H9 (cell line): ENCODE results near the gene NR0B2. TPM values are rescaled to one million over a fixed set of nuclear protein-coding genes. Genes with fewer than 3 reads are reported as not detected.

Experiments used
- DNase-seq: peaks from one replicate; pipeline ENCODE4 v3.0.0-alpha.2; 2017
- H2AFZ ChIP-seq: one replicate; pipeline ENCODE4 v1.6.1; 2013; ENCODE audit warnings: mild to moderate bottlenecking, low read length, control low read depth, moderate library complexity
- H2AK5ac ChIP-seq: 2 replicates; pipeline ENCODE4 v1.6.1; 2013; ENCODE audit warnings: low read length, control low read depth, mixed read lengths; ENCODE audit not compliant: insufficient read length
- H2BK120ac ChIP-seq: one replicate; pipeline ENCODE4 v1.6.1; 2013; ENCODE audit warnings: low read depth, mild to moderate bottlenecking, low read length, control low read depth, inconsistent platforms; ENCODE audit not compliant: poor library complexity, severe bottlenecking
- H2BK12ac ChIP-seq: 2 replicates; pipeline ENCODE4 v1.6.1; 2013; ENCODE audit warnings: low read length, control low read depth, mixed read lengths, low read depth; ENCODE audit not compliant: insufficient read length
- H2BK15ac ChIP-seq: 2 replicates; pipeline ENCODE4 v1.6.1; 2013; ENCODE audit warnings: low read depth, low read length, control low read depth
- H2BK20ac ChIP-seq: one replicate; pipeline ENCODE4 v1.6.1; 2013; ENCODE audit warnings: low read depth, mild to moderate bottlenecking, low read length, control low read depth, inconsistent platforms; ENCODE audit not compliant: poor library complexity, severe bottlenecking
- H2BK5ac ChIP-seq: 2 replicates; pipeline ENCODE4 v1.6.1; 2013; ENCODE audit warnings: low read length, control low read depth, mixed read lengths; ENCODE audit not compliant: insufficient read length
- H3K14ac ChIP-seq: 2 replicates; pipeline ENCODE4 v1.6.1; 2013; ENCODE audit warnings: low read length, control low read depth; ENCODE audit not compliant: insufficient read depth
- H3K18ac ChIP-seq: 2 replicates; pipeline ENCODE4 v1.6.1; 2013; ENCODE audit warnings: low read depth, mild to moderate bottlenecking, mixed read lengths, low read length, control low read depth; ENCODE audit not compliant: insufficient read length
- H3K23ac ChIP-seq: 2 replicates; pipeline ENCODE4 v1.6.1; 2013; ENCODE audit warnings: low read length, control low read depth, mixed read lengths, low read depth; ENCODE audit not compliant: insufficient read length
- H3K23me2 ChIP-seq: 2 replicates; pipeline ENCODE4 v1.6.1; 2013; ENCODE audit warnings: low read depth, mild to moderate bottlenecking, mixed read lengths, low read length, control low read depth; ENCODE audit not compliant: insufficient read length, poor library complexity, severe bottlenecking
- H3K27ac ChIP-seq: 2 replicates; pipeline ENCODE4 v1.5.1; 2013; ENCODE audit warnings: low read length, control low read depth, mixed read lengths, low read depth; ENCODE audit not compliant: insufficient read length
- H3K27me3 ChIP-seq: 2 replicates; pipeline ENCODE4 v1.6.1; 2013; ENCODE audit warnings: low read length, control low read depth, inconsistent platforms; ENCODE audit not compliant: insufficient read depth
- H3K4ac ChIP-seq: 2 replicates; pipeline ENCODE4 v1.6.1; 2013; ENCODE audit warnings: low read depth, mild to moderate bottlenecking, control low read depth, inconsistent platforms, low read length, moderate library complexity
- H3K4me1 ChIP-seq: 2 replicates; pipeline ENCODE4 v1.6.1; 2013; ENCODE audit warnings: low read length, control low read depth, inconsistent platforms; ENCODE audit not compliant: insufficient read depth
- H3K4me2 ChIP-seq: 2 replicates; pipeline ENCODE4 v1.6.1; 2013; ENCODE audit warnings: low read length, control low read depth, mixed read lengths; ENCODE audit not compliant: insufficient read length, insufficient read depth
- H3K56ac ChIP-seq: 2 replicates; pipeline ENCODE4 v1.6.1; 2013; ENCODE audit warnings: low read depth, mild to moderate bottlenecking, mixed read lengths, low read length, control low read depth; ENCODE audit not compliant: insufficient read length
- H3K79me1 ChIP-seq: 2 replicates; pipeline ENCODE4 v1.6.1; 2013; ENCODE audit warnings: low read depth, mild to moderate bottlenecking, moderate library complexity, low read length, control low read depth, inconsistent platforms; ENCODE audit not compliant: insufficient read depth, poor library complexity, severe bottlenecking
- H3K79me2 ChIP-seq: 2 replicates; pipeline ENCODE4 v1.6.1; 2013; ENCODE audit warnings: low read length, control low read depth, inconsistent platforms; ENCODE audit not compliant: insufficient read depth
- H3K9ac ChIP-seq: 2 replicates; pipeline ENCODE4 v1.6.1; 2013; ENCODE audit warnings: low read length, control low read depth, mixed read lengths; ENCODE audit not compliant: insufficient read length; ENCODE audit errors: extremely low read depth
- H3K9me3 ChIP-seq: one replicate; pipeline ENCODE4 v1.6.1; 2013; ENCODE audit warnings: low read depth, low read length, inconsistent platforms; ENCODE audit not compliant: control insufficient read depth
- H3T11ph ChIP-seq: one replicate; pipeline ENCODE4 v1.6.1; 2013; ENCODE audit warnings: mild to moderate bottlenecking, low read length, control low read depth, inconsistent platforms
- H4K20me1 ChIP-seq: one replicate; pipeline ENCODE4 v1.6.1; 2013; ENCODE audit not compliant: control insufficient read depth, insufficient read length, insufficient read depth
- H4K5ac ChIP-seq: 2 replicates; pipeline ENCODE4 v1.6.1; 2013; ENCODE audit warnings: low read depth, mild to moderate bottlenecking, mixed read lengths, low read length, control low read depth; ENCODE audit not compliant: insufficient read length
- H4K8ac ChIP-seq: replicated peaks from 2 replicates; pipeline ENCODE4 v1.6.1; 2013; ENCODE audit warnings: low read length, control low read depth, mixed read lengths, low read depth; ENCODE audit not compliant: insufficient read length
- H4K91ac ChIP-seq: 2 replicates; pipeline ENCODE4 v1.6.1; 2013; ENCODE audit warnings: low read depth, mild to moderate bottlenecking, moderate library complexity, mixed read lengths, low read length, control low read depth; ENCODE audit not compliant: insufficient read length
- H3K27ac Mint-ChIP-seq, 3 experiments: 2 replicates in 2 of 3; 3 replicates in 1 of 3; pipeline ENCODE4 v1.8.0; 2020 to 2021; ENCODE audit warnings: mixed read lengths in 3 of 3, mild to moderate bottlenecking in 1 of 3, moderate library complexity in 1 of 3
- H3K27me3 Mint-ChIP-seq: 2 replicates; pipeline ENCODE4 v1.8.0; 2021; ENCODE audit warnings: low read depth, mild to moderate bottlenecking, moderate library complexity, mixed read lengths
- H3K36me3 Mint-ChIP-seq, 3 experiments: 2 replicates in 2 of 3; 3 replicates in 1 of 3; pipeline ENCODE4 v1.8.0; 2020 to 2021; ENCODE audit warnings: low read depth in 3 of 3, mixed read lengths in 3 of 3; ENCODE audit not compliant: insufficient read depth in 1 of 3
- H3K4me1 Mint-ChIP-seq, 2 experiments: 2 replicates each; pipeline ENCODE4 v1.8.0; 2020; ENCODE audit warnings: mixed read lengths in 2 of 2
- H3K4me3 Mint-ChIP-seq, 2 experiments: 2 replicates in 1 of 2; 3 replicates in 1 of 2; pipeline ENCODE4 v1.8.0; 2020 to 2021; ENCODE audit warnings: mild to moderate bottlenecking in 2 of 2, mixed read lengths in 2 of 2, moderate library complexity in 1 of 2
- H3K9me3 Mint-ChIP-seq, 2 experiments: 2 replicates in 1 of 2; 3 replicates in 1 of 2; pipeline ENCODE4 v1.8.0; 2020; ENCODE audit warnings: mild to moderate bottlenecking in 2 of 2, mixed read lengths in 2 of 2, moderate library complexity in 1 of 2
- WGBS: extraction: QIAGEN DNeasy Blood & Tissue Kit; methylation state at CpG from one replicate; pipeline ENCODE4 v1.1.7; 2013; ENCODE audit warnings: missing lambda C conversion rate, low lambda C conversion rate, mixed read lengths; ENCODE audit not compliant: insufficient read length; ENCODE audit errors: extremely low coverage; 5-methylcytosine and 5-hydroxymethylcytosine counted together
- total RNA-seq: library from RNA; stranded (reverse); gene quantifications from 2 replicates; pipeline ENCODE4 v1.2.1, GENCODE V29; 2021
- TF ChIP-seq, protein P1 (sequence below): fragments of 200-600 bp; sonication (generic); conservative IDR thresholded peaks from 3 replicates; pipeline ENCODE4 v1.8.0; 2021; ENCODE audit warnings: antibody characterized with exemption, mild to moderate bottlenecking

NR0B2 gene
- total RNA-seq, 1 experiment from 2014 or later, result not detected

DNA sequence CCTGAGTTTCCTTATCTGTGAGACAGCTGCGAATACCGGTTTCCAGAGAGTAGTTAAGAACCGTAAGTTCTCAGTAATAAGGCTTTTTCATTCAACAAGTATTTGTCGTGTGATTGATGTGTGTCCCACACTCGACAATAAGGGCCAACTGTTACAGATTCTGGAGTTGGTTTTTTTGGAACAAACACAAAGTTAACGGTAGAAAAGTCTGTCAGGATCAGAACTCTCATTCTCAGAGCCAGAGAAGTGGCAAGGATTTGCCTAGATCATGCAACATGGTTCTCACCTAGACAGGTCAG, 8.6 kb upstream of the NR0B2 start:
- peak overlapping the region in 2 of 3 experiments; percentile 90 to 93; a peak in 3 of 7 replicates for H3K27ac Mint-ChIP-seq
- Histone ChIP-seq H3T11ph (no peak overlapping the region), H3K9me3 (no peaks in the 10 kb centered on the region), H4K5ac (no peak overlapping the region), H3K27ac (no peak overlapping the region), H3K23me2 (peaks cover 7% of the 10 kb centered on the region), H3K79me1 (peaks cover 13% of the 10 kb centered on the region), H4K91ac (no peak overlapping the region), H3K79me2 (peaks cover 15% of the 10 kb centered on the region; the same call in 1 of the 2 replicates), H3K4ac (no peak overlapping the region; the same call in 1 of the 2 replicates), H2AFZ (no peak overlapping the region), H3K18ac (no peak overlapping the region), H2BK120ac (no peak overlapping the region), H3K9ac (peak overlapping the region; percentile 83), H2AK5ac (no peak overlapping the region), H2BK15ac (no peak overlapping the region), H3K4me1 (peaks cover 3% of the 10 kb centered on the region; the same call in 1 of the 2 replicates), H2BK5ac (no peak overlapping the region), H3K14ac (no peak overlapping the region), H4K20me1 (no peaks in the 10 kb centered on the region), H3K4me2 (peak overlapping the region; percentile 94), H3K56ac (no peak overlapping the region), H3K27me3 (no peaks in the 10 kb centered on the region), H2BK12ac (no peak overlapping the region), H2BK20ac (no peak overlapping the region), H4K8ac (no peak overlapping the region), H3K23ac (no peak overlapping the region)
- DNase-seq, result no peak
- H3K27me3 Mint-ChIP-seq, result peaks cover 3% of the 10 kb centered on the region; the same call in 1 of the 2 replicates
- H3K36me3 Mint-ChIP-seq, result peaks cover 22 to 40% (median 34%) of the 10 kb centered on the region in 3 experiments; a peak in 6 of 7 replicates
- H3K9me3 Mint-ChIP-seq, result peaks cover 0 to 2% of the 10 kb centered on the region in 2 experiments; a peak in 1 of 5 replicates
- peaks cover 18% of the 10 kb centered on the region in 2 experiments for H3K4me1 Mint-ChIP-seq
- H3K4me3 Mint-ChIP-seq, result peak overlapping the region; percentile 93 to 96
- TF ChIP-seq, protein P1, sequence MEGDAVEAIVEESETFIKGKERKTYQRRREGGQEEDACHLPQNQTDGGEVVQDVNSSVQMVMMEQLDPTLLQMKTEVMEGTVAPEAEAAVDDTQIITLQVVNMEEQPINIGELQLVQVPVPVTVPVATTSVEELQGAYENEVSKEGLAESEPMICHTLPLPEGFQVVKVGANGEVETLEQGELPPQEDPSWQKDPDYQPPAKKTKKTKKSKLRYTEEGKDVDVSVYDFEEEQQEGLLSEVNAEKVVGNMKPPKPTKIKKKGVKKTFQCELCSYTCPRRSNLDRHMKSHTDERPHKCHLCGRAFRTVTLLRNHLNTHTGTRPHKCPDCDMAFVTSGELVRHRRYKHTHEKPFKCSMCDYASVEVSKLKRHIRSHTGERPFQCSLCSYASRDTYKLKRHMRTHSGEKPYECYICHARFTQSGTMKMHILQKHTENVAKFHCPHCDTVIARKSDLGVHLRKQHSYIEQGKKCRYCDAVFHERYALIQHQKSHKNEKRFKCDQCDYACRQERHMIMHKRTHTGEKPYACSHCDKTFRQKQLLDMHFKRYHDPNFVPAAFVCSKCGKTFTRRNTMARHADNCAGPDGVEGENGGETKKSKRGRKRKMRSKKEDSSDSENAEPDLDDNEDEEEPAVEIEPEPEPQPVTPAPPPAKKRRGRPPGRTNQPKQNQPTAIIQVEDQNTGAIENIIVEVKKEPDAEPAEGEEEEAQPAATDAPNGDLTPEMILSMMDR, result no peak
- no CpG with 5 or more reads among the region's 6 CpGs for WGBS
